Esophagus squamous epithelium (tissue), 5 donors: ENCODE results near the gene LPAR3. TPM values are rescaled to one million over a fixed set of nuclear protein-coding genes. Genes with fewer than 3 reads are reported as not detected.
A peak's percentile ranks its signal among the peaks of the same experiment; 100 is the strongest.

Experiments used
- DNase-seq: peaks from one replicate; lab custom pipeline; 2025; lab: John Stamatoyannopoulos, UW
- H3K27ac ChIP-seq, 4 donors: fragments of 200-600 bp; sonication (generic); one replicate each; pipeline ENCODE4 v1.5.1; 2016 to 2019; ENCODE audit warnings: mild to moderate bottlenecking in 1 of 4
- H3K27me3 ChIP-seq, 4 donors: fragments of 200-600 bp; sonication (generic); 1 replicate in 3 of 4; 2 replicates in 1 of 4; pipeline versions ENCODE4 v1.5.1 to v1.6.0; 2017 to 2021; ENCODE audit warnings: antibody characterized with exemption in 1 of 4
- H3K36me3 ChIP-seq, 3 donors: fragments of 200-600 bp; sonication (generic); one replicate each; pipeline ENCODE4 v1.5.1; 2016 to 2019
- H3K4me1 ChIP-seq, 3 donors: fragments of 200-600 bp; sonication (generic); one replicate each; pipeline ENCODE4 v1.5.1; 2017 to 2019
- H3K4me3 ChIP-seq, 4 donors: fragments of 200-600 bp; sonication (generic); 1 replicate in 3 of 4; 2 replicates in 1 of 4; pipeline ENCODE4 v1.5.1; 2016 to 2019; ENCODE audit warnings: mild to moderate bottlenecking in 2 of 4, moderate library complexity in 1 of 4
- H3K9me3 ChIP-seq, 3 donors: fragments of 200-600 bp; sonication (generic); one replicate each; pipeline ENCODE4 v1.5.1; 2016 to 2019
- POLR2A ChIP-seq, 4 donors: fragments of 450-650 bp; IDR thresholded peaks; one replicate each; pipeline ENCODE4 v1.6.1; 2017; ENCODE audit warnings: antibody characterized with exemption in 4 of 4, mild to moderate bottlenecking in 4 of 4, moderate library complexity in 3 of 4
- WGBS, 2 donors: methylation state at CpG; one replicate each; pipeline ENCODE4 v1.1.5; 2018; 5-methylcytosine and 5-hydroxymethylcytosine counted together
- intact Hi-C: fragments of 100-400 bp; cut with DNase I; formaldehyde crosslinking; loops from one replicate; pipeline ENCODE4 v1.15.0; 2022
- total RNA-seq, 4 donors: library from RNA; depleted of rRNA; stranded (reverse); fragments of >200 nt; gene quantifications; one replicate each; pipeline ENCODE4 v1.1.0, GENCODE V29; 2016
- TF ChIP-seq, protein P1 (sequence below), 6 experiments: fragments of 450-650 bp in 4 of 6; fragments of 200-600 bp in 2 of 6; sonication (generic) in 2 of 6; IDR thresholded peaks; one replicate each; pipeline ENCODE4 v1.5.1; 2016 to 2019; ENCODE audit warnings: antibody characterized with exemption in 6 of 6, mild to moderate bottlenecking in 4 of 6, moderate library complexity in 4 of 6
- donor health status: DM: yes; HTN: yes; CAD: no.

LPAR3 gene
- total RNA-seq, 4 donors from 2014 or later = 14.9 to 27.1 (median 19.5) TPM

DNA sequence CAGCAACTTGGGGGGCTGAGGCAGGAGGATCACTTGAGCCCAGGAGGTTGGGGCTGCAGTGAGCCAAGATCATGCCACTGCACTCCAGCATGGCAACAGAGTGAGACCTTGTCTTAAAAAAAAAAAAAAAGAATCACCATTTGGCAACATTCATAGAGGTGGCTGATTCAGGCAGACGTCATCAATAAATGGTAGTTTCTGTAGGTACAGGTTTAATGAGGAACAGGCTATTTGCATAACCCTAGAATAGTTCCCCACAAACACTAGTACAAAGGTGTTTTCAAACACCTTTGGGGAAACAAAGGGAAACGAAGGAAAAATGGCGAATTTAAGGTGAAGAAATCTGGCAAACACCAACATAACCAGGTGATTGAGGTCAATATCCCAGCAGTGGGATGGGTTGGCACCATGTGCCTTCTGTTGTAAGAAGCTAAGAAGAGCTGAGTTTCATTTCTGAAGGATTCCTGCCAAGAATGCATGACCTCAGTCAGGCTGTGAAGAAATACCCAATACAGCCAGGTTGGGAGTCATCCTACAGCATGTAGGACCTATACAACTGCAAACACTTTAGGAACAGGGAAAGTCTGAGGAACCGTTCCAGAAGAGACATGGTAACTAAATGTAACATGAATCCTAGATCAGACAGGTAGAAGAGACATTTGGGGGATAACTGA is 5.6 kb downstream of the LPAR3 start:
- WGBS, 2 donors = 33 to 44% methylated on average over 4 of the region's 4 CpGs
- Histone ChIP-seq H3K9me3 (no peaks in the 10 kb centered on the region), H3K4me1 (peaks cover 2 to 61% (median 5%) of the 10 kb centered on the region in 3 donors), H3K4me3 (no peak overlapping the region), H3K27me3 (peaks cover 0 to 9% (median 0%) of the 10 kb centered on the region in 4 donors), H3K27ac (peak overlapping the region; percentile 40 to 80 (median 64)), H3K36me3 (no peaks in the 10 kb centered on the region)
- no peak for TF ChIP-seq POLR2A (IDR thresholded peaks at IDR 0.05)
- intact Hi-C loops = no loop called here
- DNase-seq = no peak

DNA sequence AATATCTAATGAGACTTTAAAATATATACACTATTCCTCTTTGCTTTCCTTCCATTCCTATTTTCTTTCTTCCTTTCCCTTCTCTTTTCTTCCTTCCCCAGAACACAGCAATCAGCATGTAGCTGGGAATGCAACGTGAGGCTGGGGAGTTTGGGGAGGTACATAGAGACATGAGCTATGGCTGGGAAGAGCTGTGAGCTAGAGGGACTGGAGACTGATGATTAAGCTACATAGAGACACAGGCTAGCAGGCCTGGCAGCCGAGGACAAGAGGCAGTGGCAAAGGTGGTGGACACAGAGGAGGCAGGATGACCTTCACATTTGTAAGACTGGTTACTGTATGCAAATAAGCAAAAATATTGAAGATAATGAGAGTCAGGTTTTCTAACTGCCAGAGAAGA is 7.5 kb downstream of the LPAR3 start:
- no peak overlapping the region for H3K27ac ChIP-seq
- WGBS, 2 donors = 44 to 80% methylated on average over 2 of the region's 2 CpGs
- intact Hi-C loops = no loop called here

DNA sequence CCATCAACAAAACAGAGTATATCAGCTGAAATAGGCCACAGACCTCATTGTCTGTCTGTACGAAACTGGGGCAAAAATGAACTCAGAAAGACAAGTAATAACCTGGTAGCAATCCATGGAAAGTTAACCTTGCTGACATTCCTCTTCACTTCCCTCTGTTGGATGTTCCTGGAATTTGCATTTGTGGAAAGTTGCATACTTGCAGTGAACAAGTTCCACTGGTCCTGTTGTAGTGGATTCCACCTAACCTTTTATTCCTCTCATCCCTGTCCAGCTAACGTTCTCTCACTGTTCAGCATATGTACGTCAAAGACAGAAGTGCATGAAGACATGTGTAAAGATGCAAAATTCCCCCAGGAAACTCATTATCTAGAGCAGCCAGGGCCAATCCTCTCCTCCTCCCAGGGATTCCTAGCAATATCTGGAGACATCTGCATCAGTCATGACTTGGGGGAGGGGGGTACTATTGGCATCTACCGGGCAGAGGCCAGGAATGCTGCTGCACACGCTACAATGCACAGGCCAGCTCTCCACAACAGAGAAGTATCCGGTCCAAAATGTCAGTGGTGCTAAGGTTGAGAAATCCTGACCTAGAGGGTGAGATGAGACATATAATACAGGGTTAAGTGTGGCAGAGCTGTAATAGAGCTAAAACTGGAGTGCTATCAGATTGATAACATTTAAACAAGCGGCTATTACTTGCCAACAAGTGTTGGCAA is 8.2 kb downstream of the LPAR3 start:
- no peaks in the 10 kb centered on the region for H3K27me3 ChIP-seq
- intact Hi-C loops = no loop called here
- no peaks in the 10 kb centered on the region for H3K9me3 ChIP-seq
- 54 to 56% methylated on average over 6 to 7 of the region's 7 CpGs for WGBS, 2 donors
- peaks cover 5 to 49% (median 17%) of the 10 kb centered on the region in 3 donors for H3K4me1 ChIP-seq
- H3K27ac ChIP-seq = no peak overlapping the region
- no peak overlapping the region for H3K4me3 ChIP-seq
- TF ChIP-seq, protein P1, sequence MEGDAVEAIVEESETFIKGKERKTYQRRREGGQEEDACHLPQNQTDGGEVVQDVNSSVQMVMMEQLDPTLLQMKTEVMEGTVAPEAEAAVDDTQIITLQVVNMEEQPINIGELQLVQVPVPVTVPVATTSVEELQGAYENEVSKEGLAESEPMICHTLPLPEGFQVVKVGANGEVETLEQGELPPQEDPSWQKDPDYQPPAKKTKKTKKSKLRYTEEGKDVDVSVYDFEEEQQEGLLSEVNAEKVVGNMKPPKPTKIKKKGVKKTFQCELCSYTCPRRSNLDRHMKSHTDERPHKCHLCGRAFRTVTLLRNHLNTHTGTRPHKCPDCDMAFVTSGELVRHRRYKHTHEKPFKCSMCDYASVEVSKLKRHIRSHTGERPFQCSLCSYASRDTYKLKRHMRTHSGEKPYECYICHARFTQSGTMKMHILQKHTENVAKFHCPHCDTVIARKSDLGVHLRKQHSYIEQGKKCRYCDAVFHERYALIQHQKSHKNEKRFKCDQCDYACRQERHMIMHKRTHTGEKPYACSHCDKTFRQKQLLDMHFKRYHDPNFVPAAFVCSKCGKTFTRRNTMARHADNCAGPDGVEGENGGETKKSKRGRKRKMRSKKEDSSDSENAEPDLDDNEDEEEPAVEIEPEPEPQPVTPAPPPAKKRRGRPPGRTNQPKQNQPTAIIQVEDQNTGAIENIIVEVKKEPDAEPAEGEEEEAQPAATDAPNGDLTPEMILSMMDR (IDR thresholded peaks at IDR 0.05) = peak in 1 of 6 experiments; percentile 3
- TF ChIP-seq POLR2A (IDR thresholded peaks at IDR 0.05) = no peak
- DNase-seq = no peak
- H3K36me3 ChIP-seq = no peaks in the 10 kb centered on the region

More for the DNA sequence above, 7.5 kb downstream of the LPAR3 start:
- no peaks in the 10 kb centered on the region for H3K9me3 ChIP-seq
- H3K36me3 ChIP-seq = no peaks in the 10 kb centered on the region
- no peak overlapping the region for H3K4me3 ChIP-seq
- no peaks in the 10 kb centered on the region for H3K27me3 ChIP-seq
- no peak for DNase-seq
- peaks cover 5 to 53% (median 14%) of the 10 kb centered on the region in 3 donors for H3K4me1 ChIP-seq
- no peak for TF ChIP-seq POLR2A (IDR thresholded peaks at IDR 0.05)
- TF ChIP-seq, protein P1 (IDR thresholded peaks at IDR 0.05) = no peak

DNA sequence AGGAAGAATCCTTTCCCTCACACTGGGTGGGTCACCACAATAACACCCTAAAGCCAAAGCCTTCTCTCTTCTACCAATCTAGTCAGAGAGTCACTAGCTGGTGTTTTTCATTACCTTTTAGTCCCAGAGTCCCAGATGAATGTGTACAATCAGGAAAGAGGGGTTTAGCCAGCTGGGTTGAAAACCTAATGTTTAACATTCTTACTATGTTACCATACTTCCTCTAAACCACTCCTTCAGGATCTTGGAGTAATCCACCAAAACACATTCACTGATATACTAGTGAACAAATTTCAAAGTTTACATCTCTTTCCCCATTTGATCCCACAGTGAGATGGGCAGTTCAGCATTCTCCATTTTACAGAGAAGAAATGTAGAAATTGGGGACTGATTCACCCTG is 9.7 kb downstream of the LPAR3 start:
- intact Hi-C loops = no loop called here
- Histone ChIP-seq H3K4me1 (peaks cover 0 to 36% (median 17%) of the 10 kb centered on the region in 3 donors), H3K4me3 (no peak overlapping the region), H3K27ac (no peak overlapping the region), H3K27me3 (no peaks in the 10 kb centered on the region), H3K9me3 (no peaks in the 10 kb centered on the region), H3K36me3 (no peaks in the 10 kb centered on the region)
- DNase-seq = no peak
- TF ChIP-seq, protein P1 (IDR thresholded peaks at IDR 0.05) = no peak

DNA sequence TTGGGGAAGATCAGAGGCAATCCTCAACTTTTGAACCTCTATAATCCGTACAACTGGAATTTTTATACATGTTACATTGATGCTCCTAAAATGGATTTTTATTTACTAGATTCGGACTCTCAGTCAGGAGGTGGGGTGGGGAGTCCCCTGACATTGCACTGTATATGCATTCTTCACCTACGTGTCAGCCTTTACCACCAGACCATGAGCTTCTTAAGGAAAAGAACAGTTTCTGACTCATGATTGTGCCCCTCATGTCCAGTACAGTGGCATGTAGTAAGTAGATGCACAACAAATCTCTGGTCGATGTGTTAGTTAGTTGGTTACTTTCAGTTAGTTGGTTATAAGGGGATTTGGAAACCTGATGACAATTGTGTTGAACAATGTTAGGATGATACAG is 15.4 kb downstream of the LPAR3 start:
- no peaks in the 10 kb centered on the region for H3K9me3 ChIP-seq
- no peak for DNase-seq
- no peaks in the 10 kb centered on the region for H3K36me3 ChIP-seq
- intact Hi-C loops = no loop called here
- WGBS, 2 donors = 71 to 90% methylated on average over 4 of the region's 4 CpGs
- H3K27ac ChIP-seq = no peak overlapping the region
- H3K4me1 ChIP-seq = peaks cover 0 to 14% (median 11%) of the 10 kb centered on the region in 3 donors
- no peak for TF ChIP-seq POLR2A (IDR thresholded peaks at IDR 0.05)
- TF ChIP-seq, protein P1 (IDR thresholded peaks at IDR 0.05) = no peak
- no peaks in the 10 kb centered on the region for H3K27me3 ChIP-seq
- no peak overlapping the region for H3K4me3 ChIP-seq
